HCT116 (cell line): Measurements from ENCODE around the gene CTDSP1. TPM values are rescaled to one million over a fixed set of nuclear protein-coding genes. Genes with fewer than 3 reads are reported as not detected.

Source experiments
- ATAC-seq: fragments of 200-7000 bp; cut with Tn5 transposase; 2 replicates; pipeline ENCODE4 v1.9.1; 2020; ENCODE audit warnings: mild to moderate bottlenecking, moderate library complexity
- BruUV-seq: library from RNA; stranded (reverse); fragments of 400-500 nt; replicated peaks from 2 replicates; lab custom pipeline; 2021; lab: Mats Ljungman, UMichigan
- CTCF ChIA-PET: fragments of 300-600 bp; sonication (Branson Sonifier 250); formaldehyde crosslinking; loops from one replicate; lab custom pipeline; 2021; ENCODE audit warnings: antibody characterized with exemption; lab: Charles Lee
- POLR2A ChIA-PET: fragments of 300-600, 350-600 bp; sonication (Branson Sonifier 250); formaldehyde crosslinking; loops from one replicate; lab custom pipeline; 2021; ENCODE audit warnings: antibody characterized with exemption; lab: Charles Lee
- RAD21 ChIA-PET, 2 experiments: fragments of 300-600 bp; sonication (Branson Sonifier 250); formaldehyde crosslinking; loops; one replicate each; lab custom pipeline; 2023; ENCODE audit warnings: low total read pairs in 2 of 2; ENCODE audit not compliant: uncharacterized antibody in 2 of 2, unreplicated experiment in 2 of 2, low non-redundant PET in 1 of 2; lab: Charles Lee
- DNase-seq: peaks from one replicate; pipeline ENCODE4 v3.0.0-alpha.2; 2010; ENCODE audit warnings: low read depth, low spot score
- H2AFZ ChIP-seq: fragments of 200-600 bp; shearing (Covaris generic), sonication (generic); 2 replicates; pipeline ENCODE4 v1.6.1; 2017; ENCODE audit warnings: low read depth, mixed run types, mixed read lengths, antibody characterized with exemption, low read length; ENCODE audit not compliant: poor library complexity, severe bottlenecking
- H3K27ac ChIP-seq: 2 replicates; pipeline ENCODE4 v1.5.1; 2012; ENCODE audit warnings: low read depth, low read length
- H3K27me3 ChIP-seq: fragments of 200-600 bp; sonication (generic); 2 replicates; pipeline ENCODE4 v1.6.1; 2016; ENCODE audit warnings: mixed run types, low read length, mixed read lengths; ENCODE audit not compliant: insufficient read depth
- H3K36me3 ChIP-seq, 2 experiments: fragments of 200-500 bp in 1 of 2; fragments of 200-600 bp in 1 of 2; sonication (Bioruptor generic) in 1 of 2; sonication (generic) in 1 of 2; 2 replicates each; pipeline versions ENCODE4 v1.5.1 to v1.6.1; 2014 to 2016; ENCODE audit warnings: low read length in 2 of 2, inconsistent platforms in 1 of 2, mixed read lengths in 1 of 2, mixed run types in 1 of 2; ENCODE audit not compliant: insufficient read depth in 2 of 2, control insufficient read depth in 1 of 2
- H3K4me1 ChIP-seq, 2 experiments: fragments of 200-600 bp in 1 of 2; sonication (generic) in 1 of 2; 2 replicates each; pipeline versions ENCODE4 v1.5.1 to v1.6.1; 2012 to 2017; ENCODE audit warnings: low read length in 2 of 2, inconsistent platforms in 1 of 2, mild to moderate bottlenecking in 1 of 2, mixed read lengths in 1 of 2, mixed run types in 1 of 2, moderate library complexity in 1 of 2; ENCODE audit not compliant: insufficient read depth in 2 of 2, control insufficient read depth in 1 of 2
- H3K4me2 ChIP-seq: fragments of 200-600 bp; sonication (generic); 2 replicates; pipeline ENCODE4 v1.6.1; 2017; ENCODE audit warnings: mixed run types, low read length, mixed read lengths
- H3K4me3 ChIP-seq, 2 experiments: fragments of 200-600 bp in 1 of 2; sonication (generic) in 1 of 2; replicated peaks in 1 of 2; 2 replicates each; pipeline ENCODE4 v1.5.1; 2011 to 2016; ENCODE audit warnings: low read length in 2 of 2, control low read depth in 1 of 2, low read depth in 1 of 2, mild to moderate bottlenecking in 1 of 2, mixed read lengths in 1 of 2, mixed run types in 1 of 2
- H3K79me2 ChIP-seq: fragments of 200-600 bp; sonication (generic); 2 replicates; pipeline ENCODE4 v1.6.1; 2017; ENCODE audit warnings: mild to moderate bottlenecking, mixed run types, low read length, moderate library complexity, mixed read lengths; ENCODE audit not compliant: insufficient read depth
- H3K9ac ChIP-seq: fragments of 200-600 bp; sonication (generic); 2 replicates; pipeline ENCODE4 v1.6.1; 2016; ENCODE audit warnings: low read length, mixed read lengths
- H3K9me2 ChIP-seq: fragments of 200-600 bp; sonication (generic), shearing (Covaris generic); 2 replicates; pipeline ENCODE4 v1.6.1; 2017; ENCODE audit warnings: mixed run types, mild to moderate bottlenecking, moderate library complexity; ENCODE audit not compliant: insufficient read depth
- H3K9me3 ChIP-seq, 2 experiments: fragments of 200-500 bp in 1 of 2; fragments of 200-600 bp in 1 of 2; sonication (Bioruptor generic) in 1 of 2; sonication (generic) in 1 of 2; 2 replicates each; pipeline ENCODE4 v1.6.1; 2014 to 2017; ENCODE audit warnings: low read length in 2 of 2, mixed read lengths in 2 of 2, inconsistent platforms in 1 of 2, low read depth in 1 of 2, mild to moderate bottlenecking in 1 of 2, mixed run types in 1 of 2, moderate library complexity in 1 of 2; ENCODE audit not compliant: control insufficient read depth in 1 of 2, insufficient read depth in 1 of 2
- H4K20me1 ChIP-seq: fragments of 200-600 bp; sonication (generic), shearing (Covaris generic); 2 replicates; pipeline ENCODE4 v1.6.1; 2017; ENCODE audit warnings: mixed run types, mild to moderate bottlenecking, moderate library complexity; ENCODE audit not compliant: insufficient read depth
- EGR1 ChIP-seq: IDR thresholded peaks from 2 replicates; pipeline ENCODE4 v1.6.1; 2012; ENCODE audit warnings: low read depth
- ELF1 ChIP-seq: IDR thresholded peaks from 2 replicates; pipeline ENCODE4 v1.6.1; 2012; ENCODE audit warnings: low read depth, borderline replicate concordance
- EZH2 ChIP-seq: fragments of 200-600 bp; sonication (generic); IDR thresholded peaks from 2 replicates; pipeline ENCODE4 v1.6.1; 2017; ENCODE audit warnings: antibody characterized with exemption, mixed run types
- EZH2phosphoT487 ChIP-seq: fragments of 200-600 bp; IDR thresholded peaks from 2 replicates; pipeline ENCODE4 v1.6.1; 2018; ENCODE audit warnings: antibody characterized with exemption, borderline replicate concordance
- FOSL1 ChIP-seq: IDR thresholded peaks from 2 replicates; pipeline ENCODE4 v1.6.1; 2012; ENCODE audit warnings: low read depth
- JUND ChIP-seq: IDR thresholded peaks from 2 replicates; pipeline ENCODE4 v1.6.1; 2012
- POLR2A ChIP-seq: IDR thresholded peaks from 2 replicates; pipeline ENCODE4 v1.7.0; 2011; ENCODE audit warnings: borderline replicate concordance; ENCODE audit not compliant: insufficient read depth, insufficient read length; ENCODE audit errors: extremely low read depth
- SIN3A ChIP-seq: IDR thresholded peaks from 2 replicates; pipeline ENCODE4 v1.6.1; 2012; ENCODE audit warnings: low read depth
- SRF ChIP-seq: IDR thresholded peaks from 2 replicates; pipeline ENCODE4 v1.6.1; 2012; ENCODE audit warnings: low read depth
- TCF7L2 ChIP-seq: IDR thresholded peaks from 2 replicates; pipeline ENCODE4 v1.7.0; 2011; ENCODE audit warnings: borderline replicate concordance, inconsistent platforms; ENCODE audit not compliant: insufficient read depth, insufficient read length; ENCODE audit errors: extremely low read depth
- YY1 ChIP-seq: IDR thresholded peaks from 2 replicates; pipeline ENCODE4 v1.6.1; 2011; ENCODE audit warnings: low read length, low read depth, moderate library complexity, mild to moderate bottlenecking; ENCODE audit not compliant: insufficient replicate concordance; ENCODE audit errors: extremely low read depth
- ZNF274 ChIP-seq: fragments of 200-500 bp; sonication (Bioruptor generic); IDR thresholded peaks from 2 replicates; pipeline ENCODE4 v1.6.1; 2014; ENCODE audit warnings: mild to moderate bottlenecking, low read depth, low read length, inconsistent platforms
- intact Hi-C: fragments of 100-400 bp; cut with micrococcal nuclease; formaldehyde crosslinking; loops from 2 replicates; pipeline ENCODE4 v1.10.0; 2022
- total RNA-seq: library from RNA; stranded (reverse); gene quantifications from one replicate; pipeline ENCODE4 v1.2.1, GENCODE V29; 2021; ENCODE audit not compliant: unreplicated experiment
- TF ChIP-seq, protein P1 (sequence below): IDR thresholded peaks from 2 replicates; pipeline ENCODE4 v1.6.1; 2012

CTDSP1 gene
- total RNA-seq, 1 experiment from 2014 or later = 90.7 TPM

DNA sequence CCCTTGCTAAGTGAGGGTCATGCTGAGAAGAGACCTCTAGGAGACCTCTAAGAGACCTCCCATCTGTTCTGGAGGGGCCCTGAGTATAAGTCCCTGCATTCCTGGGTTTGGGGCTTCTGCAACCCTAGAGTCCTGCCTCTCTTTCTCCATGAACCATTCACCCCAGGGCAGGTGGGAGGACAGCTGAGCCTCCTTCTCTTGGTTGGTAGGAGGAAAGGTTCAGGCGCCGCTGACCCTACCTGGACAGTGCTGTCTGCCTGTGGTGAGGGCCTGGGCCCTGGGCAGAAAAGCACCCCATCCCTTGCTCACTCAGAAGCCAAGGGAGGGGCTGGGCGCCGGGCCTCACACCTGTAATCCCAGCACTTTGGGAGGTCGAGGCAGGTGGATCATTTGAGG is 18.7 kb downstream of the CTDSP1 start:
- Histone ChIP-seq H3K4me3 (no peak overlapping the region), H3K36me3 (no peaks in the 10 kb centered on the region), H2AFZ (no peak overlapping the region), H3K27ac (no peak overlapping the region), H3K4me1 (no peaks in the 10 kb centered on the region), H3K27me3 (no peaks in the 10 kb centered on the region), H3K9me3 (no peaks in the 10 kb centered on the region), H3K9me2 (no peaks in the 10 kb centered on the region), H4K20me1 (no peaks in the 10 kb centered on the region), H3K79me2 (no peaks in the 10 kb centered on the region), H3K9ac (no peak overlapping the region), H3K4me2 (no peak overlapping the region)
- RAD21 ChIA-PET = no interaction called here
- CTCF ChIA-PET = no interaction called here
- no TSS peak for BruUV-seq
- TF ChIP-seq POLR2A (no peak), ELF1 (no peak), TCF7L2 (no peak), YY1 (no peak)
- TF ChIP-seq, protein P1, sequence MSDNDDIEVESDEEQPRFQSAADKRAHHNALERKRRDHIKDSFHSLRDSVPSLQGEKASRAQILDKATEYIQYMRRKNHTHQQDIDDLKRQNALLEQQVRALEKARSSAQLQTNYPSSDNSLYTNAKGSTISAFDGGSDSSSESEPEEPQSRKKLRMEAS = no peak
- POLR2A ChIA-PET = no interaction called here
- ATAC-seq (no peak), DNase-seq (no peak)
- intact Hi-C loops = no loop called here

DNA sequence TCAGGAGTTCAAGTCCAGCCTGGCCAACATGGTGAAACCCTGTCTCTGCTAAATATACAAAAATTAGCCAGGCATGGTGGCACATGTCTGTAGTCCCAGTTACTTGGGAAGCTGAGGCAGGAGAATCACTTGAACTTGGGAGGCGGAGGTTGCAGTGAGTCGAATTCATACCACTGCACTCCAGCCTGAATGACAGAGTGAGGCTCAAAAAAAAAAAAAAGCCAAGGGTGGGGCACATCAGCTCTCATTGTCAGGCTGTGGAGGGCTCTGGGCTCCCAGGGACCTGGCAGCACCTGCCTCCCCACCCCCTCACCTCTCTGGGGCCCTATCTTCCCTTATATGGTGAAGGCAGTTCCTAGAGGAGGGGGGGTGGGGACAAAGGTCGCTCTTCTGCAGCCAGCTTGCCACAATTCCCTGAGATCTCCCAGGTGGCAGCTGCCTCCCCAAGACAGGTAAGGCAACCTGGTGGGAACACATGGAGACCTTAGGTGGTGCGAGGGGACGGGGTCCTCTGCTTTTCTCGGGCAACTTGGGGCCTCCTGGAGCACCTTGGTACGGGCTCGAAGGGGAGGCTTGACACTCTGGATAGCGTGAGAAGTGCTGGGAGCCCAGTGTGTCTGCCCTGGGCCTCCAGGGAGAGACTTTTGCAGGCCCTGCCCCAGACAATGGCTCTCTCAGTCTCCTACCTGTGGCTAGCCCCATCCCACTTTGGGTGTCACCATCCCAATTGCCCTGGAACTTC is 19.2 kb downstream of the CTDSP1 start, which contains the start of gene VIL1:
Gene VIL1, plus strand, starts transcription at position 407 of the 742 bp plus-strand sequence. CDS start 4,656 bp downstream, outside the sequence.
- no peaks in the 10 kb centered on the region for H3K4me1 ChIP-seq
- CTCF ChIA-PET = no interaction called here

More for the DNA sequence above, 19.2 kb downstream of the CTDSP1 start, which contains the start of gene VIL1:
- Histone ChIP-seq H4K20me1 (no peaks in the 10 kb centered on the region), H3K27ac (no peak within 1 kb of the TSS), H3K9me3 (no peaks in the 10 kb centered on the region), H3K9me2 (no peaks in the 10 kb centered on the region), H3K27me3 (no peaks in the 10 kb centered on the region), H3K36me3 (no peaks in the 10 kb centered on the region), H3K9ac (no peak within 1 kb of the TSS), H3K4me3 (no peak within 1 kb of the TSS), H3K4me2 (no peak within 1 kb of the TSS), H2AFZ (no peak within 1 kb of the TSS), H3K79me2 (no peaks in the 10 kb centered on the region)
- ChIA-PET POLR2A (no interaction called here), RAD21 (no interaction called here)
- no TSS peak for BruUV-seq
- intact Hi-C loops = no loop called here
- ATAC-seq = 0 out of 2 replicates have a peak, but pooled peaks have one; percentile 8
- TF ChIP-seq JUND = no peak
- no peak for TF ChIP-seq FOSL1
- no peak for TF ChIP-seq SIN3A
- no peak for TF ChIP-seq EZH2
- no peak for TF ChIP-seq SRF
- no peak for TF ChIP-seq ZNF274
- TF ChIP-seq EGR1 = no peak
- TF ChIP-seq EZH2phosphoT487 = no peak
- DNase-seq = no peak
